Bronchial epithelial cell (primary cell): Measurements from ENCODE around the gene EFS. TPM values are rescaled to one million over a fixed set of nuclear protein-coding genes. Genes with fewer than 3 reads are reported as not detected.

Experiments
- DNase-seq: peaks from one replicate; pipeline ENCODE4 v3.0.0-alpha.2; 2010; ENCODE audit warnings: low read depth
- FAIRE-seq: peaks from 2 replicates; lab custom pipeline; 2011; peaks lifted over from hg19 to GRCh38; lab: Jason Lieb, UNC
- H3K27me3 ChIP-seq: 2 replicates; pipeline ENCODE4 v1.5.1; 2011; ENCODE audit warnings: low read length; ENCODE audit not compliant: control insufficient read depth, insufficient read depth
- H3K36me3 ChIP-seq: 2 replicates; pipeline ENCODE4 v1.5.1; 2011; ENCODE audit warnings: low read length; ENCODE audit not compliant: control insufficient read depth, insufficient read depth
- H3K4me3 ChIP-seq: 2 replicates; pipeline ENCODE4 v1.5.1; 2011; ENCODE audit warnings: mild to moderate bottlenecking, low read depth, low read length, control low read depth
- CTCF ChIP-seq: IDR thresholded peaks from 2 replicates; pipeline ENCODE4 v1.5.1; 2011; ENCODE audit warnings: mild to moderate bottlenecking, moderate library complexity, low read length, control low read depth, inconsistent platforms; ENCODE audit not compliant: insufficient read depth, severe bottlenecking
- total RNA-seq: library from RNA; depleted of rRNA; stranded (reverse); fragments of >200 nt; gene quantifications from 2 replicates; pipeline ENCODE4 v1.2.1, GENCODE V29; 2014

The EFS gene
- total RNA-seq, 1 donor from 2014 or later, result 2.4 TPM

GRCh38 chr14:23382731-23383440 is 17.9 kb upstream of the EFS start:
- no peak for FAIRE-seq
- TF ChIP-seq CTCF, result no peak
- Histone ChIP-seq H3K36me3 (no peaks in the 10 kb centered on the region), H3K4me3 (no peak overlapping the region), H3K27me3 (no peaks in the 10 kb centered on the region)
- no peak for DNase-seq

- no peaks in the 10 kb centered on the region for H3K27me3 ChIP-seq
- FAIRE-seq (peak; percentile 87), DNase-seq (no peak)
- no peaks in the 10 kb centered on the region for H3K36me3 ChIP-seq
- H3K4me3 ChIP-seq, result no peak overlapping the region
- TF ChIP-seq CTCF, result no peak
These were observed 17.3 kb upstream of the EFS start for GRCh38 chr14:23382276-23382675.

GRCh38 chr14:23381871-23382270 is 16.9 kb upstream of the EFS start:
- no peak for DNase-seq
- no peak for TF ChIP-seq CTCF
- Histone ChIP-seq H3K36me3 (no peaks in the 10 kb centered on the region), H3K4me3 (no peak overlapping the region), H3K27me3 (no peaks in the 10 kb centered on the region)
- no peak for FAIRE-seq

DNA sequence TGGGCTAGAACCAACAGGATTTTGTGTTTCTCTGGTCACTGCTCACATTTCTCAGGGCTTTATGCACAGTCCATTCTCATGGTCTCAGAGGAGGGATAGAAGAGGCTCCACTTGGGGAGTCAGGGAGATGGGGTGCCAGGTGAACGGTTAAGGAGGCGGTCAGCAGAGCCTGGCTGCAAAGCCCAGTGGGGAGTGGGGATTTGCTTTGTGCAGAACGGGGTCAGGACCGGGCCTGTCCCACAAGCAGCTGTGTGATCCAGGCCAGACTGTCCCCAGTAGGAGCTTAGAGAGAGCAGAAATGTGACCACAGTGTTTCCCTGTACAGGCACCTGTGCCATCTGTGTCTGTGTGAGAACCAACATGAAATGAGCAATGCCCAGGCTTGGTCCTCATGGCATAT is 16.0 kb upstream of the EFS start:
- Histone ChIP-seq H3K4me3 (no peak overlapping the region), H3K27me3 (no peaks in the 10 kb centered on the region), H3K36me3 (no peaks in the 10 kb centered on the region)
- FAIRE-seq, result peak; percentile 40
- DNase-seq, result no peak
- no peak for TF ChIP-seq CTCF

DNA sequence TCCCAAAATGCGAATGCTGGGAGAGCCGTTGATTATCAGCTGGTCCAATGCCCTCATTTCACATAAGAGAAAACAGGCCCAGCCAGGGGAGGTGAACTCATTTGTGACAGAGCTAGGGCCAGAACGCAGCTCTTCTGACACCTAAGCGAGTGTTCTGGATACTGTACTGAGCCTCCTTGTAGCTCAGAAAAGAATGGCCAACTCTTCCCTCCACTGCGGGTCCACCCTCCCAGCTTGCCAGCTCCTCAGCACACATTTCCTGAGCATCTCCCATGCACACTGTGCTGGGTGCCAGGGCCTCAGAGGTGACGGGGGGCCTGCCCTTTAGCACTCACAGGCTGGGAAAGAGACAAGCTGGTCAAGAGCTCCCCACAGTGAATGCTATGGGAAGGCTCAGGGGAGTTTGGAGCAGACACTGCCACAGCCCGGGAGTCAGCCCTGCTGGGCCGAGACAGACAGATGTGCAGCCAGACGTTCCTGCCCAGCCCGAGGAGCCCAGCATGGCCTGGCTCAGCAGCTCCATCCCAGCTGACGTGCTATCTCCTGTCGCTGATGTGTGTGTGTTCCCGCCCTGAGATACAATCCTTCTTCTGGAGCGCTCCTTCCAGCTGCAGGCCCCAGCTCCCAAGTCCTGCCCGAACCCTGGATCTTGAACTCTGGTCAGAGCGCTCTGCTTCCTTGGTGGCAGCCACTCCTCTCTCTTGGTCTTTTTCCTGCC is 15.4 kb upstream of the EFS start:
- no peak for TF ChIP-seq CTCF
- Histone ChIP-seq H3K36me3 (no peaks in the 10 kb centered on the region), H3K4me3 (no peak overlapping the region), H3K27me3 (no peaks in the 10 kb centered on the region)
- DNase-seq (no peak), FAIRE-seq (no peak)
